Sigmoid colon (tissue), 7 donors: Measurements from ENCODE around the gene THRB. TPM values are rescaled to one million over a fixed set of nuclear protein-coding genes. Genes with fewer than 3 reads are reported as not detected.
"Not testable (repeated sequence)": the region's sequence is repeated elsewhere in the genome, so short reads cannot be mapped to it uniquely, and the experiment has no call there.

Experiments
- DNase-seq: peaks from one replicate; pipeline ENCODE4 v3.0.0-alpha.2; 2019
- H3K27ac ChIP-seq, 4 donors: fragments of 200-600 bp; sonication (generic); one replicate each; pipeline ENCODE4 v1.5.1; 2016 to 2019; ENCODE audit warnings: mild to moderate bottlenecking in 1 of 4
- H3K27me3 ChIP-seq, 3 donors: fragments of 200-600 bp; sonication (generic); one replicate each; pipeline ENCODE4 v1.5.1; 2019; ENCODE audit warnings: mild to moderate bottlenecking in 1 of 3
- H3K36me3 ChIP-seq, 4 donors: fragments of 200-600 bp; sonication (generic); one replicate each; pipeline ENCODE4 v1.5.1; 2016 to 2019
- H3K4me1 ChIP-seq, 4 donors: fragments of 200-600 bp; sonication (generic); one replicate each; pipeline ENCODE4 v1.5.1; 2017 to 2019
- H3K4me3 ChIP-seq, 4 donors: fragments of 200-600 bp; sonication (generic); one replicate each; pipeline ENCODE4 v1.5.1; 2017 to 2019; ENCODE audit warnings: mild to moderate bottlenecking in 2 of 4, moderate library complexity in 1 of 4
- H3K9me3 ChIP-seq, 4 donors: fragments of 200-600 bp in 3 of 4; sonication (generic) in 3 of 4; one replicate each; pipeline versions ENCODE4 v1.5.1 to v1.6.1; 2013 to 2019
- EP300 ChIP-seq, 4 donors: sonication (generic); formaldehyde crosslinking; IDR thresholded peaks; one replicate each; pipeline ENCODE4 v1.6.1; 2017; ENCODE audit warnings: antibody characterized with exemption in 4 of 4
- POLR2A ChIP-seq, 2 donors: fragments of 450-650 bp; IDR thresholded peaks; one replicate each; pipeline ENCODE4 v1.6.1; 2016; ENCODE audit warnings: antibody characterized with exemption in 2 of 2, mild to moderate bottlenecking in 2 of 2, moderate library complexity in 2 of 2
- POLR2AphosphoS5 ChIP-seq, 4 donors: sonication (generic); formaldehyde crosslinking; IDR thresholded peaks; one replicate each; pipeline ENCODE4 v1.6.1; 2017; ENCODE audit warnings: antibody characterized with exemption in 4 of 4
- WGBS, 2 donors: extraction: QIAGEN DNeasy Blood & Tissue Kit; methylation state at CpG; one replicate each; pipeline ENCODE4 v1.1.7; 2013; 5-methylcytosine and 5-hydroxymethylcytosine counted together
- intact Hi-C: fragments of 100-400 bp; cut with DNase I; formaldehyde crosslinking; loops from one replicate; pipeline ENCODE4 v1.15.1; 2023
- polyA plus RNA-seq, 3 donors: library from polyadenylated mRNA; stranded (reverse); fragments of 200-250 nt; gene quantifications; one replicate each; pipeline ENCODE4 v1.2.3, GENCODE V29; 2013
- total RNA-seq, 4 donors: library from RNA; depleted of rRNA; stranded (reverse); fragments of >200 nt; gene quantifications; one replicate each; pipeline ENCODE4 v1.1.0, GENCODE V29; 2016
- TF ChIP-seq, protein P1 (sequence below), 4 experiments: fragments of 450-650 bp in 3 of 4; fragments of 200-600 bp in 1 of 4; IDR thresholded peaks; one replicate each; pipeline ENCODE4 v1.5.1; 2016 to 2019; ENCODE audit warnings: antibody characterized with exemption in 4 of 4, mild to moderate bottlenecking in 3 of 4, moderate library complexity in 2 of 4
- donor health status: healthy with polysubstance abuse.
- donor health status: Bipolar disorder and iron deficiency.
- donor health status: healthy.

THRB gene
- total and polyA plus RNA-seq, 7 donors: 7.2 to 49.5 (median 29.7) TPM

DNA sequence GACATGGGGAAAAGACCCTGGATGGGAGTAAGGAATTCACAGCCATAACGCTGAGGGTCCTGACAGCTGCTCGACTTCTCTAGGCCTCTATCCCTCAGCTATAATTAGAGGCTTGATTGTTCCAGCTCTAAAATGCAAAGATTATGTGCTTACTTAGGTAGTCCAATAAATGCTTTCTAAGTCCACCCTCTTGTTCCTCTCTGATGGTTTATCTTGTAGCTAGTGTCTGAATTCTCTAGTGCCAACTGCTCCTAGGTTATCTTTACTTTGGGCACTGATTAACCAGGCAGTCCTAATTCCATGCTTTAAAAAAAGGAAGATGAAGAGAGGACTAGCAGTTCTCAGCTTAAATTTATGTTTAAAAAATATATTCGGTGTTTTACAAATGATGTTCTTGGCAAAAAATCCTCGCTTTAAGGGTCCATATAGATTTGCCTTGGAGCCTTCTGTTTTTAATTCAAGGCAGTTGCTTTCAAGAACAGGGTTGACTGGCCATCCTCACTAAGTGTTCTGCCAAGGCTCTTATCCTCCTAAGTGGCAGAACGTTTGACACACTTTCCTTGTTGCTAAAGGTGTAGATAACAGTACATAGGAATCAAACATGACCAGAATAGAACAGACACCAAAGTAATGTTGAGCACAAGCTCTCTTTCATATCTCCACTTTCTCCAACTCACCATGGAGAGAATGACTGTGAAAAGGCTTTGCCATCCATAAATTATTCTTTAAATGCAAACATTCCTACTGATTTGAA, 60.6 kb downstream of the THRB start:
- Histone ChIP-seq H3K27me3 (no peaks in the 10 kb centered on the region), H3K36me3 (no peaks in the 10 kb centered on the region), H3K27ac (no peak overlapping the region), H3K4me3 (no peak overlapping the region), H3K9me3 (no peaks in the 10 kb centered on the region), H3K4me1 (peaks cover 0 to 19% (median 11%) of the 10 kb centered on the region in 4 donors)
- WGBS, 2 donors: 23 to 58% methylated on average over 5 of the region's 5 CpGs
- TF ChIP-seq, protein P1, sequence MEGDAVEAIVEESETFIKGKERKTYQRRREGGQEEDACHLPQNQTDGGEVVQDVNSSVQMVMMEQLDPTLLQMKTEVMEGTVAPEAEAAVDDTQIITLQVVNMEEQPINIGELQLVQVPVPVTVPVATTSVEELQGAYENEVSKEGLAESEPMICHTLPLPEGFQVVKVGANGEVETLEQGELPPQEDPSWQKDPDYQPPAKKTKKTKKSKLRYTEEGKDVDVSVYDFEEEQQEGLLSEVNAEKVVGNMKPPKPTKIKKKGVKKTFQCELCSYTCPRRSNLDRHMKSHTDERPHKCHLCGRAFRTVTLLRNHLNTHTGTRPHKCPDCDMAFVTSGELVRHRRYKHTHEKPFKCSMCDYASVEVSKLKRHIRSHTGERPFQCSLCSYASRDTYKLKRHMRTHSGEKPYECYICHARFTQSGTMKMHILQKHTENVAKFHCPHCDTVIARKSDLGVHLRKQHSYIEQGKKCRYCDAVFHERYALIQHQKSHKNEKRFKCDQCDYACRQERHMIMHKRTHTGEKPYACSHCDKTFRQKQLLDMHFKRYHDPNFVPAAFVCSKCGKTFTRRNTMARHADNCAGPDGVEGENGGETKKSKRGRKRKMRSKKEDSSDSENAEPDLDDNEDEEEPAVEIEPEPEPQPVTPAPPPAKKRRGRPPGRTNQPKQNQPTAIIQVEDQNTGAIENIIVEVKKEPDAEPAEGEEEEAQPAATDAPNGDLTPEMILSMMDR (IDR thresholded peaks at IDR 0.05): no peak
- TF ChIP-seq EP300 (IDR thresholded peaks at IDR 0.05): no peak
- no peak for TF ChIP-seq POLR2AphosphoS5 (IDR thresholded peaks at IDR 0.05)
- no peak for TF ChIP-seq POLR2A (IDR thresholded peaks at IDR 0.05)
- intact Hi-C loops: no loop called here
- no peak for DNase-seq

DNA sequence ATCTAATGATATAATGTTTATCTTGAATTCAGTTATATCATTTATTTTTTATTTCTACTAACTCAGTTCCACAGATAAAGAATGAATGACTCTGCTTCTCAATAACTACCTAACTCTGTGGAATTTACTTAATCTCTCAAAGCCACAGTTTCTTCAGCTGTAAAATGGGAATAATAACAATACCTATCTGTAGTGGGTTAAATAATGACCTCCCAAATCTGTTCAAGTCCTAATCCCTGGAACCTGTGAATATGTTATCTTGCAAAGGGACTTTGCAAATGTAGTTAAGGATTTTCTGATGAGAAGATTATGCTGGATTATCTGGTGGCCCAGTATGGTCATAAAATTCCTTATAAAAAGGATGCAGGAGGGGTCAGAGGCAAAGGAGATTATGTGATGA, 61.7 kb downstream of the THRB start:
- Histone ChIP-seq H3K27ac (no peak overlapping the region), H3K27me3 (no peaks in the 10 kb centered on the region), H3K4me3 (no peak overlapping the region), H3K36me3 (no peaks in the 10 kb centered on the region), H3K4me1 (peaks cover 0 to 23% (median 10%) of the 10 kb centered on the region in 4 donors), H3K9me3 (no peaks in the 10 kb centered on the region)
- DNase-seq: no peak
- intact Hi-C loops: no loop called here
- no peak for TF ChIP-seq POLR2A (IDR thresholded peaks at IDR 0.05)
- TF ChIP-seq, protein P1 (IDR thresholded peaks at IDR 0.05): no peak
- no peak for TF ChIP-seq EP300 (IDR thresholded peaks at IDR 0.05)
- TF ChIP-seq POLR2AphosphoS5 (IDR thresholded peaks at IDR 0.05): no peak

DNA sequence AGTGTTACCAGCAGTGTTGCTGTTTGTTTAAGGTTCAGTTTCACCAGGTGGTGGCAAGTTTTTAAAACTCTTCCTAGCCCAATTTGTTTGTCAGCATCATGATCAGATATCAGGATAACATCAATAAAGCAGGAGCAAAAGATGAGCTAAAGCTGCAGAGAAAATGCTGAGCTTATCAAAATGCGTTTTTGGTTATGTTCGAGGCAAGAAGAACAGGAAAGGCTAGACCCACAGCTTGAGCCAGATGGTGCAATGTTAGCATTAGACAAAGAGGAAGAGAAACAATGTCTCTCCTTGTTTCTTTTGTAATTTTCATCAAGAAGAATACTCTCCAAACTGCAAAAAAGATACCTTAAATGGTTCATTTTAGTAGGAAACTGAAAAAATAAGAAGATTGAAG, 66.2 kb downstream of the THRB start:
- WGBS, 2 donors: 53 to 75% methylated on average over 2 of the region's 2 CpGs
- no peak for DNase-seq
- intact Hi-C loops: no loop called here
- Histone ChIP-seq H3K36me3 (no peaks in the 10 kb centered on the region), H3K9me3 (no peaks in the 10 kb centered on the region), H3K27ac (no peak overlapping the region), H3K4me3 (no peak overlapping the region), H3K27me3 (no peaks in the 10 kb centered on the region), H3K4me1 (peaks cover 0 to 5% (median 1%) of the 10 kb centered on the region in 4 donors)
- TF ChIP-seq, protein P1 (IDR thresholded peaks at IDR 0.05): no peak
- TF ChIP-seq POLR2AphosphoS5 (IDR thresholded peaks at IDR 0.05) (no peak), POLR2A (IDR thresholded peaks at IDR 0.05) (no peak), EP300 (IDR thresholded peaks at IDR 0.05) (no peak)

DNA sequence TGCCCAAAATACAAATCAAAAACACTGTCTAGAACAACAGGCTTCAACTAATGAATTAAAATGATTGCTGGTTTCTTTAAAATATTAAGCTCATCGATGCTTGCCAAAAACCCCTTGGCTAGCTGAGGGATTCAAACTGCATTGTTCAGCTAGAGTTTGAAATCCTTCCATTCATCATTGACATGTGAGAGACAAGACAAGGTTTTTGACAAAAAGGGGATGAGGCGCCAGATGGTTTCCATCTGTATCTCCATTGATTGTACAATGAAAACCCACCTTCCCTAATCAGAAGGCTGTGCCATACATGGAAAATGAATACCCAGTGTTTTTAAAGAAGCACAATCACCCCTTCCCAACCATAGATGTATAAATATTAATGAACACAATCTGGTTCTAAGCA, 67.8 kb downstream of the THRB start:
- intact Hi-C loops: no loop called here
- H3K4me1 ChIP-seq: peaks cover 0 to 5% (median 1%) of the 10 kb centered on the region in 4 donors
- no peaks in the 10 kb centered on the region for H3K9me3 ChIP-seq
- H3K36me3 ChIP-seq: no peaks in the 10 kb centered on the region
- WGBS, 2 donors: 86 to 98% methylated on average over 2 of the region's 2 CpGs
- no peak overlapping the region for H3K27ac ChIP-seq
- H3K4me3 ChIP-seq: no peak overlapping the region
- TF ChIP-seq, protein P1 (IDR thresholded peaks at IDR 0.05): no peak
- TF ChIP-seq POLR2AphosphoS5 (IDR thresholded peaks at IDR 0.05) (no peak), POLR2A (IDR thresholded peaks at IDR 0.05) (no peak)
- H3K27me3 ChIP-seq: no peaks in the 10 kb centered on the region
- no peak for DNase-seq

DNA sequence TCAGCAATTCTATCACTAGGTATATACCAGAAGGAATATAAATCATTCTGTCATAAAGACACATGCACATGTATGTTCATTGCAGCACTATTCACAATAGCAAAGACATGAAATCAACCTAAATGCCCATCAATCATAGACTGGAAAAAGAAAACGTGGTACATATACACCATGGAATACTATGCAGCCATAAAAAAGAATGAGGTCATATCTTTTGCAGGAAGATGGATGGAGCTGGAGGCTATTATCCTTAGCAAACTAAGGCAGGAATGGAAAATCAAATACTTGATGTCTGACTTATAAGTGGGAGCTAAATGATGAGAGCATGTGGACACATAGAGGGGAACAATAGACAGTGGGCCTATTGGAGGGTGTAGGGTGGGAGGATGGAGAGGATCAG, 73.8 kb downstream of the THRB start:
- H3K27ac ChIP-seq, DNase-seq, H3K4me3 ChIP-seq, H3K36me3 ChIP-seq, intact Hi-C loops, H3K9me3 ChIP-seq, H3K27me3 ChIP-seq: not testable (repeated sequence)
- 83 to 93% methylated on average over 1 of the region's 1 CpG for WGBS, 2 donors
- H3K4me1 ChIP-seq: peaks cover 0 to 21% (median 10%) of the 10 kb centered on the region in 4 donors
